HEK293T (cell line): ENCODE results near the gene SLC38A3.

Source experiments
- FOXM1 ChIP-seq: fragments of 450-650 bp; IDR thresholded peaks from 2 replicates; pipeline ENCODE4 v1.6.1; 2017; ENCODE audit warnings: mild to moderate bottlenecking, borderline replicate concordance
- SP1 ChIP-seq: fragments of 450-650 bp; IDR thresholded peaks from 2 replicates; pipeline ENCODE4 v1.6.1; 2017
- SUZ12 ChIP-seq: fragments of 450-650 bp; IDR thresholded peaks from 2 replicates; pipeline ENCODE4 v1.6.1; 2016; ENCODE audit warnings: mild to moderate bottlenecking
- TARDBP ChIP-seq: fragments of 450-650 bp; IDR thresholded peaks from 2 replicates; pipeline ENCODE4 v1.6.1; 2016

DNA sequence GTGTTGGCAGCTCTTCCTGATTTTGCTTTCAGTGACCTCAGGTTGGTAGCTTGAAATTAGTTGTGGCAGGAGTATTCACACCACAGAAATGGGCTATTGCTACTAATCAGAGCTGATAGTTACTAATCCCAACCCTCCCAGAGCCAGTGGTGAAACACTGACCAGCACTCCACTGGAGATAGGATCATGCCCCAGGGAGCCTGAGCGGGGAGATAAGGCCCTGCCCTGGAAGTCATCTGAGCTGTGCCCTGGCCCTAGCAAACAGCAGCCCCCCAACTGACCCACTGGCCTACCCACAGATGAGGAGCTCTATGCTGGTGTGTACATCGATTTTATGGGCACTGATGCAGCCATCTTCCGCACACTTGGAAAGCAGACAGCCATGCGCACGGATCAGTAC is 23.1 kb upstream of the SLC38A3 start:
- TF ChIP-seq SP1 (no peak), SUZ12 (no peak), FOXM1 (no peak), TARDBP (no peak)
